K562 (cell line): Measurements from ENCODE around the gene AK2. TPM values are rescaled to one million over a fixed set of nuclear protein-coding genes. Genes with fewer than 3 reads are reported as not detected.

Source experiments
- ATAC-seq: fragments of 200-7000 bp; cut with Tn5 transposase; 3 replicates; pipeline ENCODE4 v1.9.1; 2020; ENCODE audit warnings: moderate library complexity
- BruUV-seq: library from RNA; stranded (reverse); fragments of 400-500 nt; replicated peaks from 2 replicates; lab custom pipeline; 2021; lab: Mats Ljungman, UMichigan
- CTCF ChIA-PET: fragments of 300-600 bp; formaldehyde crosslinking; extraction: SDS; loops from one replicate; lab custom pipeline; 2021; ENCODE audit warnings: low intra/inter-chr PET ratio; lab: Yijun Ruan, JAX
- POLR2A ChIA-PET: fragments of 300-600, 350-650 bp; sonication (Branson Sonifier 250); formaldehyde crosslinking; extraction: SDS; loops from one replicate; lab custom pipeline; 2021; ENCODE audit warnings: antibody characterized with exemption, inconsistent platforms; lab: Yijun Ruan, JAX
- DNase-seq, 4 experiments: peaks; one replicate each; pipeline versions ENCODE4 v3.0.0 to v3.0.0-alpha.2; 2011 to 2018; ENCODE audit warnings: low spot score in 3 of 4, mixed read lengths in 3 of 4; ENCODE audit errors: extremely low read depth in 1 of 4
- FAIRE-seq: peaks from 2 replicates; lab custom pipeline; 2011; peaks lifted over from hg19 to GRCh38; lab: Jason Lieb, UNC
- H2AFZ ChIP-seq: 2 replicates; pipeline ENCODE4 v1.6.0; 2011; ENCODE audit warnings: low read depth, low read length, control low read depth, inconsistent platforms
- H3K27ac ChIP-seq: fragments of 200-600 bp; 3 replicates; pipeline ENCODE4 v1.8.0; 2011; ENCODE audit warnings: low read depth, mild to moderate bottlenecking, control low read depth, inconsistent platforms, low read length, moderate library complexity, mixed read lengths; ENCODE audit errors: extremely low read depth
- H3K27me3 ChIP-seq, 2 experiments: fragments of 300-600 bp in 1 of 2; 2 replicates in 1 of 2; 3 replicates in 1 of 2; pipeline versions ENCODE4 v1.6.0 to v1.8.0; 2011; ENCODE audit warnings: inconsistent platforms in 2 of 2, low read length in 2 of 2, mild to moderate bottlenecking in 1 of 2, mixed read lengths in 1 of 2, moderate library complexity in 1 of 2; ENCODE audit not compliant: control insufficient read depth in 2 of 2, insufficient read depth in 2 of 2
- H3K36me3 ChIP-seq: fragments of 300-600 bp; 3 replicates; pipeline ENCODE4 v1.8.0; 2011; ENCODE audit warnings: mild to moderate bottlenecking, low read length, inconsistent platforms; ENCODE audit not compliant: control insufficient read depth, insufficient read depth
- H3K4me1 ChIP-seq, 2 experiments: fragments of 200-600 bp in 1 of 2; replicated peaks in 1 of 2; 2 replicates in 1 of 2; 3 replicates in 1 of 2; pipeline versions ENCODE4 v1.5.1 to v1.8.0; 2011; ENCODE audit warnings: inconsistent platforms in 2 of 2, low read length in 2 of 2, mild to moderate bottlenecking in 1 of 2, mixed read lengths in 1 of 2, moderate library complexity in 1 of 2; ENCODE audit not compliant: control insufficient read depth in 2 of 2, insufficient read depth in 2 of 2
- H3K4me2 ChIP-seq: 2 replicates; pipeline ENCODE4 v1.6.1; 2011; ENCODE audit warnings: low read length, control low read depth, inconsistent platforms, mixed read lengths; ENCODE audit not compliant: insufficient read depth
- H3K4me3 ChIP-seq: fragments of 200-600 bp; sonication (generic), shearing (Covaris generic); 2 replicates; pipeline ENCODE4 v1.5.1; 2016; ENCODE audit warnings: control low read depth, inconsistent platforms
- H3K79me2 ChIP-seq: fragments of 200-600 bp; 3 replicates; pipeline ENCODE4 v1.8.0; 2011; ENCODE audit warnings: low read length, inconsistent platforms; ENCODE audit not compliant: control insufficient read depth, insufficient read depth
- H3K9ac ChIP-seq, 2 experiments: 2 replicates each; pipeline versions ENCODE4 v1.6.0 to v1.6.1; 2011; ENCODE audit warnings: low read depth in 2 of 2, low read length in 2 of 2, control low read depth in 1 of 2, inconsistent platforms in 1 of 2, mild to moderate bottlenecking in 1 of 2, mixed read lengths in 1 of 2; ENCODE audit not compliant: insufficient read depth in 1 of 2
- H3K9me1 ChIP-seq: one replicate; pipeline ENCODE4 v1.6.0; 2011; ENCODE audit warnings: inconsistent platforms, mild to moderate bottlenecking, low read length, moderate library complexity; ENCODE audit not compliant: control insufficient read depth, insufficient read depth
- H3K9me3 ChIP-seq: replicated peaks from 2 replicates; pipeline ENCODE4 v1.5.1; 2011; ENCODE audit warnings: low read depth, low read length, inconsistent platforms; ENCODE audit not compliant: control insufficient read depth, insufficient read depth
- H4K20me1 ChIP-seq: replicated peaks from 2 replicates; pipeline ENCODE4 v1.6.1; 2011; ENCODE audit warnings: low read length, inconsistent platforms, mixed read lengths; ENCODE audit not compliant: control insufficient read depth, insufficient read depth
- ADNP ChIP-seq: fragments of 200-800 bp; sonication (Bioruptor generic); IDR thresholded peaks from 2 replicates; pipeline ENCODE4 v1.6.1; 2016; ENCODE audit warnings: missing genetic modification characterization, missing compliant biosample characterization
- KLF13 ChIP-seq: fragments of 450-650 bp; IDR thresholded peaks from 2 replicates; pipeline ENCODE4 v1.6.1; 2016; ENCODE audit warnings: missing genetic modification characterization, low read depth, mild to moderate bottlenecking, missing compliant biosample characterization, moderate library complexity, borderline replicate concordance
- MLLT1 ChIP-seq, 2 experiments: fragments of 450-650 bp; IDR thresholded peaks; 2 replicates each; pipeline ENCODE4 v1.6.1; 2016
- RBM15 ChIP-seq: fragments of 200-400 bp; formaldehyde crosslinking; IDR thresholded peaks from 2 replicates; pipeline ENCODE4 v1.6.1; 2018; ENCODE audit warnings: mild to moderate bottlenecking, low read length, moderate library complexity; ENCODE audit not compliant: insufficient read depth
- SMC3 ChIP-seq: conservative IDR thresholded peaks from 2 replicates; pipeline ENCODE4 v1.6.1; 2011; ENCODE audit warnings: low read depth, low read length, improper control_type of control experiment; ENCODE audit not compliant: insufficient read depth
- SUPT5H ChIP-seq: fragments of 450-650 bp; IDR thresholded peaks from 2 replicates; pipeline ENCODE4 v1.6.1; 2016
- TEAD1 ChIP-seq, 2 experiments: fragments of 450-650 bp in 1 of 2; sonication (generic) in 1 of 2; formaldehyde crosslinking; IDR thresholded peaks; 2 replicates each; pipeline versions ENCODE4 v1.4.0 to v1.8.0; 2020 to 2022; ENCODE audit warnings: mild to moderate bottlenecking in 2 of 2, missing genetic modification reagents in 1 of 2
- ZNF699 ChIP-seq: fragments of 250-450 bp; sonication (Bioruptor Pico); IDR thresholded peaks from 2 replicates; pipeline ENCODE4 v1.8.0; 2021; ENCODE audit warnings: mild to moderate bottlenecking, moderate library complexity; ENCODE audit not compliant: insufficient replicate concordance
- ZNF717 ChIP-seq: fragments of 250-450 bp; sonication (Bioruptor Pico); IDR thresholded peaks from 2 replicates; pipeline ENCODE4 v1.5.0; 2021
- ZSCAN32 ChIP-seq: fragments of 450-650 bp; formaldehyde crosslinking; IDR thresholded peaks from 2 replicates; pipeline ENCODE4 v1.4.0; 2020; ENCODE audit warnings: mild to moderate bottlenecking, moderate library complexity
- WGBS: fragments of 100-300 bp; shearing (Covaris generic); methylation state at CpG from one replicate; pipeline ENCODE4 v1.1.6; 2016; ENCODE audit warnings: low coverage, mixed read lengths; ENCODE audit not compliant: insufficient coverage; ENCODE audit errors: missing lambda C conversion rate; 5-methylcytosine and 5-hydroxymethylcytosine counted together
- in situ Hi-C: fragments of 300-500 bp; cut with MboI; formaldehyde crosslinking; loops from 4 replicates; pipeline ENCODE4 v1.15.0; 2018; ENCODE audit warnings: inconsistent platforms, mixed read lengths
- intact Hi-C: fragments of 100-400 bp; cut with micrococcal nuclease; formaldehyde crosslinking; loops from 2 replicates; pipeline ENCODE4 v1.14.2; 2022
- polyA plus RNA-seq, 8 experiments: library from polyadenylated mRNA; depleted of rRNA in 4 of 8; stranded (reverse) in 5 of 8; unstranded in 3 of 8; fragments of >200 nt; fragmentation: Nextera tagmentation in 2 of 8; fragmentation: Illumina TruSeq in 1 of 8; extraction: Ambion mirVana in 2 of 8; extraction: Trizol in 1 of 8; gene quantifications; 2 replicates each; pipeline versions ENCODE4 v1.2.1 to v1.2.3, GENCODE V29; 2011 to 2014; ENCODE audit warnings: inconsistent platforms in 1 of 8, missing spikeins in 1 of 8
- total RNA-seq, 7 experiments: library from RNA; depleted of rRNA in 6 of 7; stranded (reverse); fragments of >200 nt in 6 of 7; fragmentation: Illumina TruSeq in 2 of 7; extraction: Trizol in 2 of 7; gene quantifications; 2 replicates each; pipeline versions ENCODE4 v1.2.1 to v1.2.3, GENCODE V29; 2011 to 2021; ENCODE audit warnings: low replicate concordance in 1 of 7

The AK2 gene
- total and polyA plus RNA-seq, 9 of the 15 experiments (the other 6 are each of a cell fraction or from before 2014, with no cell fraction given) = 105 to 1,050 (median 509) TPM

- H4K20me1 ChIP-seq = peaks cover 19% of the 10 kb centered on the region
- H3K9me3 ChIP-seq = no peaks in the 10 kb centered on the region
- ChIA-PET CTCF (interaction anchor here (0.5 kb wide), 1 partner anchor 8 kb away, joined by 3 read pairs; no protein-coding TSS in a partner anchor), POLR2A (interaction anchor here (0.7 to 1.7 kb wide), 4 partner anchors 9 to 43 kb away, joined by 3 read pairs; no protein-coding TSS in a partner anchor)
- no peaks in the 10 kb centered on the region for H3K36me3 ChIP-seq
- FAIRE-seq = no peak
- H3K9me1 ChIP-seq = no peaks in the 10 kb centered on the region
- BruUV-seq = no TSS peak
- no peak for DNase-seq
- H3K9ac ChIP-seq = no peak overlapping the region
- no peak overlapping the region for H3K27ac ChIP-seq
- intact Hi-C loops = no loop called here
- H3K4me1 ChIP-seq = peaks cover 9 to 17% of the 10 kb centered on the region in 2 experiments
- no peak overlapping the region for H3K4me3 ChIP-seq
- 45% methylated on average over 1 of the region's 1 CpG for WGBS
- no peak for ATAC-seq
- peaks cover 36% of the 10 kb centered on the region for H3K79me2 ChIP-seq
- in situ Hi-C loops = no loop called here
- H2AFZ ChIP-seq = no peak overlapping the region
- no peak overlapping the region for H3K4me2 ChIP-seq
- no peaks in the 10 kb centered on the region for H3K27me3 ChIP-seq
- TF ChIP-seq TEAD1 (CRISPR knock-in tag; IDR thresholded peaks at IDR 0.05) (no peak), ADNP (tag) (no peak), SMC3 (no peak), SUPT5H (no peak), KLF13 (tag) (no peak), ZNF717 (no peak), ZSCAN32 (CRISPR knock-in tag) (no peak), MLLT1 (IDR thresholded peaks at IDR 0.05) (no peak), RBM15 (no peak), ZNF699 (CRISPR knock-in tag) (no peak)
These were observed 77.9 kb downstream of the AK2 start for GRCh38 chr1:32958827-32959226.

Other genes with a start within 250 kb of the AK2 start
Only the 7 nearest of the 9 such genes appear.
- 22.8 and 25.7 TPM in 2 replicates for gene S100PBP, start 219.2 kb downstream of the AK2 start, total RNA-seq (2014; rRNA removed)
- gene S100PBP, start 219.2 kb downstream of the AK2 start, total RNA-seq (2014; rRNA removed; fragmentation: Illumina TruSeq; extraction: Trizol) = 60.2 and 71.1 TPM in 2 replicates
- 36.3 and 45.2 TPM in 2 replicates for gene S100PBP, start 219.2 kb downstream of the AK2 start, total RNA-seq (2015; rRNA removed; fragmentation: Illumina TruSeq; extraction: Trizol)
- gene S100PBP, start 219.2 kb downstream of the AK2 start, total RNA-seq (2021) = 39.7 and 51.4 TPM in 2 replicates
- 58.9 and 59.8 TPM in 2 replicates for gene S100PBP, start 219.2 kb downstream of the AK2 start, polyA plus RNA-seq (2011; rRNA removed)
- gene S100PBP, start 219.2 kb downstream of the AK2 start, polyA plus RNA-seq (2014; fragmentation: Illumina TruSeq; extraction: Trizol) = 29.4 and 32.9 TPM in 2 replicates
- gene S100PBP, start 219.2 kb downstream of the AK2 start, polyA plus RNA-seq (2014; fragmentation: Nextera tagmentation; extraction: Ambion mirVana) = 10 to 100 TPM; 22.9 to 31.8 TPM
- gene S100PBP, start 219.2 kb downstream of the AK2 start, polyA plus RNA-seq (2014; rRNA removed) = 29.3 and 37.7 TPM in 2 replicates
- gene FNDC5, start 166.0 kb downstream of the AK2 start, total RNA-seq (2014; rRNA removed) = 0.14 and 0.61 TPM in 2 replicates
- gene FNDC5, start 166.0 kb downstream of the AK2 start, total RNA-seq (2014; rRNA removed; fragmentation: Illumina TruSeq; extraction: Trizol) = 0.25 and 0.48 TPM in 2 replicates
- 0.22 and 0.41 TPM in 2 replicates for gene FNDC5, start 166.0 kb downstream of the AK2 start, total RNA-seq (2015; rRNA removed; fragmentation: Illumina TruSeq; extraction: Trizol)
- gene FNDC5, start 166.0 kb downstream of the AK2 start, total RNA-seq (2021) = 0.38 and 0.56 TPM in 2 replicates
- 2.1 and 2.5 TPM in 2 replicates for gene FNDC5, start 166.0 kb downstream of the AK2 start, polyA plus RNA-seq (2011; rRNA removed)
- gene FNDC5, start 166.0 kb downstream of the AK2 start, polyA plus RNA-seq (2014; fragmentation: Illumina TruSeq; extraction: Trizol) = 0.17 and 0.25 TPM in 2 replicates
- gene FNDC5, start 166.0 kb downstream of the AK2 start, polyA plus RNA-seq (2014; fragmentation: Nextera tagmentation; extraction: Ambion mirVana) = under 1 TPM; 0.06 to 0.10 TPM
- gene FNDC5, start 166.0 kb downstream of the AK2 start, polyA plus RNA-seq (2014; rRNA removed) = 0.12 and 0.24 TPM in 2 replicates
- not detected in 2 replicates for gene HPCA, start 150.4 kb downstream of the AK2 start, total RNA-seq (2014; rRNA removed)
- gene HPCA, start 150.4 kb downstream of the AK2 start, total RNA-seq (2014; rRNA removed; fragmentation: Illumina TruSeq; extraction: Trizol) = not detected in 2 replicates
- not detected in 2 replicates for gene HPCA, start 150.4 kb downstream of the AK2 start, total RNA-seq (2015; rRNA removed; fragmentation: Illumina TruSeq; extraction: Trizol)
- not detected in 2 replicates for gene HPCA, start 150.4 kb downstream of the AK2 start, total RNA-seq (2021)
- not detected in 2 replicates for gene HPCA, start 150.4 kb downstream of the AK2 start, polyA plus RNA-seq (2011; rRNA removed)
- gene HPCA, start 150.4 kb downstream of the AK2 start, polyA plus RNA-seq (2014; fragmentation: Illumina TruSeq; extraction: Trizol) = not detected in 2 replicates
- not detected for gene HPCA, start 150.4 kb downstream of the AK2 start, polyA plus RNA-seq (2014; fragmentation: Nextera tagmentation; extraction: Ambion mirVana)
- not detected in 2 replicates for gene HPCA, start 150.4 kb downstream of the AK2 start, polyA plus RNA-seq (2014; rRNA removed)
- gene TMEM54, start 135.5 kb downstream of the AK2 start, total RNA-seq (2014; rRNA removed) = 12.8 and 14.5 TPM in 2 replicates
- 1.2 and 2.1 TPM in 2 replicates for gene TMEM54, start 135.5 kb downstream of the AK2 start, total RNA-seq (2014; rRNA removed; fragmentation: Illumina TruSeq; extraction: Trizol)
- gene TMEM54, start 135.5 kb downstream of the AK2 start, total RNA-seq (2015; rRNA removed; fragmentation: Illumina TruSeq; extraction: Trizol) = 3.8 TPM in 2 replicates
- gene TMEM54, start 135.5 kb downstream of the AK2 start, total RNA-seq (2021) = 13.1 and 15.1 TPM in 2 replicates
- gene TMEM54, start 135.5 kb downstream of the AK2 start, polyA plus RNA-seq (2011; rRNA removed) = 16.2 and 31.0 TPM in 2 replicates
- 8.2 and 11.8 TPM in 2 replicates for gene TMEM54, start 135.5 kb downstream of the AK2 start, polyA plus RNA-seq (2014; fragmentation: Illumina TruSeq; extraction: Trizol)
- 1 to 10 TPM in 1 of 2 experiments, under 1 TPM in 1; 1.00 to 1.7 TPM for gene TMEM54, start 135.5 kb downstream of the AK2 start, polyA plus RNA-seq (2014; fragmentation: Nextera tagmentation; extraction: Ambion mirVana)
- 9.8 and 13.3 TPM in 2 replicates for gene TMEM54, start 135.5 kb downstream of the AK2 start, polyA plus RNA-seq (2014; rRNA removed)
- 9.6 and 11.8 TPM in 2 replicates for gene RNF19B, start 72.1 kb downstream of the AK2 start, total RNA-seq (2014; rRNA removed)
- gene RNF19B, start 72.1 kb downstream of the AK2 start, total RNA-seq (2014; rRNA removed; fragmentation: Illumina TruSeq; extraction: Trizol) = 9.1 and 10.2 TPM in 2 replicates
- gene RNF19B, start 72.1 kb downstream of the AK2 start, total RNA-seq (2015; rRNA removed; fragmentation: Illumina TruSeq; extraction: Trizol) = 10.5 and 10.9 TPM in 2 replicates
- 14.9 TPM in 2 replicates for gene RNF19B, start 72.1 kb downstream of the AK2 start, total RNA-seq (2021)
- gene RNF19B, start 72.1 kb downstream of the AK2 start, polyA plus RNA-seq (2011; rRNA removed) = 10.2 and 14.3 TPM in 2 replicates
- gene RNF19B, start 72.1 kb downstream of the AK2 start, polyA plus RNA-seq (2014; fragmentation: Illumina TruSeq; extraction: Trizol) = 14.1 and 14.6 TPM in 2 replicates
- gene RNF19B, start 72.1 kb downstream of the AK2 start, polyA plus RNA-seq (2014; fragmentation: Nextera tagmentation; extraction: Ambion mirVana) = 1 to 10 TPM; 2.6 to 2.8 TPM
- 10.1 and 11.6 TPM in 2 replicates for gene RNF19B, start 72.1 kb downstream of the AK2 start, polyA plus RNA-seq (2014; rRNA removed)
- gene AZIN2, start 44.3 kb upstream of the AK2 start, total RNA-seq (2014; rRNA removed) = 0.61 and 0.91 TPM in 2 replicates
- gene AZIN2, start 44.3 kb upstream of the AK2 start, total RNA-seq (2014; rRNA removed; fragmentation: Illumina TruSeq; extraction: Trizol) = 0.18 and 0.57 TPM in 2 replicates
- 0.14 and 0.23 TPM in 2 replicates for gene AZIN2, start 44.3 kb upstream of the AK2 start, total RNA-seq (2015; rRNA removed; fragmentation: Illumina TruSeq; extraction: Trizol)
- 0.36 and 0.42 TPM in 2 replicates for gene AZIN2, start 44.3 kb upstream of the AK2 start, total RNA-seq (2021)
- 0.41 and 0.68 TPM in 2 replicates for gene AZIN2, start 44.3 kb upstream of the AK2 start, polyA plus RNA-seq (2011; rRNA removed)
- 0.06 and 0.82 TPM in 2 replicates for gene AZIN2, start 44.3 kb upstream of the AK2 start, polyA plus RNA-seq (2014; fragmentation: Illumina TruSeq; extraction: Trizol)
- gene AZIN2, start 44.3 kb upstream of the AK2 start, polyA plus RNA-seq (2014; fragmentation: Nextera tagmentation; extraction: Ambion mirVana) = not detected
- gene AZIN2, start 44.3 kb upstream of the AK2 start, polyA plus RNA-seq (2014; rRNA removed) = 0.22 and 0.56 TPM in 2 replicates
- 0.94 and 1.5 TPM in 2 replicates for gene TRIM62, start 145.2 kb upstream of the AK2 start, total RNA-seq (2014; rRNA removed)
- gene TRIM62, start 145.2 kb upstream of the AK2 start, total RNA-seq (2014; rRNA removed; fragmentation: Illumina TruSeq; extraction: Trizol) = 0.26 and 0.36 TPM in 2 replicates
- 0.22 and 0.60 TPM in 2 replicates for gene TRIM62, start 145.2 kb upstream of the AK2 start, total RNA-seq (2015; rRNA removed; fragmentation: Illumina TruSeq; extraction: Trizol)
- gene TRIM62, start 145.2 kb upstream of the AK2 start, total RNA-seq (2021) = 2.2 and 2.3 TPM in 2 replicates
- 0.18 and 0.41 TPM in 2 replicates for gene TRIM62, start 145.2 kb upstream of the AK2 start, polyA plus RNA-seq (2011; rRNA removed)
- gene TRIM62, start 145.2 kb upstream of the AK2 start, polyA plus RNA-seq (2014; fragmentation: Illumina TruSeq; extraction: Trizol) = 1.3 and 1.4 TPM in 2 replicates
- under 1 TPM; 0.27 to 0.62 TPM for gene TRIM62, start 145.2 kb upstream of the AK2 start, polyA plus RNA-seq (2014; fragmentation: Nextera tagmentation; extraction: Ambion mirVana)
- gene TRIM62, start 145.2 kb upstream of the AK2 start, polyA plus RNA-seq (2014; rRNA removed) = 0.52 and 0.58 TPM in 2 replicates